ENCODE data around the gene GGCX.
"Not testable (repeated sequence)": the region's sequence is repeated elsewhere in the genome, so short reads cannot be mapped to it uniquely, and the experiment has no call there.

- TF ChIP-seq, protein P1, sequence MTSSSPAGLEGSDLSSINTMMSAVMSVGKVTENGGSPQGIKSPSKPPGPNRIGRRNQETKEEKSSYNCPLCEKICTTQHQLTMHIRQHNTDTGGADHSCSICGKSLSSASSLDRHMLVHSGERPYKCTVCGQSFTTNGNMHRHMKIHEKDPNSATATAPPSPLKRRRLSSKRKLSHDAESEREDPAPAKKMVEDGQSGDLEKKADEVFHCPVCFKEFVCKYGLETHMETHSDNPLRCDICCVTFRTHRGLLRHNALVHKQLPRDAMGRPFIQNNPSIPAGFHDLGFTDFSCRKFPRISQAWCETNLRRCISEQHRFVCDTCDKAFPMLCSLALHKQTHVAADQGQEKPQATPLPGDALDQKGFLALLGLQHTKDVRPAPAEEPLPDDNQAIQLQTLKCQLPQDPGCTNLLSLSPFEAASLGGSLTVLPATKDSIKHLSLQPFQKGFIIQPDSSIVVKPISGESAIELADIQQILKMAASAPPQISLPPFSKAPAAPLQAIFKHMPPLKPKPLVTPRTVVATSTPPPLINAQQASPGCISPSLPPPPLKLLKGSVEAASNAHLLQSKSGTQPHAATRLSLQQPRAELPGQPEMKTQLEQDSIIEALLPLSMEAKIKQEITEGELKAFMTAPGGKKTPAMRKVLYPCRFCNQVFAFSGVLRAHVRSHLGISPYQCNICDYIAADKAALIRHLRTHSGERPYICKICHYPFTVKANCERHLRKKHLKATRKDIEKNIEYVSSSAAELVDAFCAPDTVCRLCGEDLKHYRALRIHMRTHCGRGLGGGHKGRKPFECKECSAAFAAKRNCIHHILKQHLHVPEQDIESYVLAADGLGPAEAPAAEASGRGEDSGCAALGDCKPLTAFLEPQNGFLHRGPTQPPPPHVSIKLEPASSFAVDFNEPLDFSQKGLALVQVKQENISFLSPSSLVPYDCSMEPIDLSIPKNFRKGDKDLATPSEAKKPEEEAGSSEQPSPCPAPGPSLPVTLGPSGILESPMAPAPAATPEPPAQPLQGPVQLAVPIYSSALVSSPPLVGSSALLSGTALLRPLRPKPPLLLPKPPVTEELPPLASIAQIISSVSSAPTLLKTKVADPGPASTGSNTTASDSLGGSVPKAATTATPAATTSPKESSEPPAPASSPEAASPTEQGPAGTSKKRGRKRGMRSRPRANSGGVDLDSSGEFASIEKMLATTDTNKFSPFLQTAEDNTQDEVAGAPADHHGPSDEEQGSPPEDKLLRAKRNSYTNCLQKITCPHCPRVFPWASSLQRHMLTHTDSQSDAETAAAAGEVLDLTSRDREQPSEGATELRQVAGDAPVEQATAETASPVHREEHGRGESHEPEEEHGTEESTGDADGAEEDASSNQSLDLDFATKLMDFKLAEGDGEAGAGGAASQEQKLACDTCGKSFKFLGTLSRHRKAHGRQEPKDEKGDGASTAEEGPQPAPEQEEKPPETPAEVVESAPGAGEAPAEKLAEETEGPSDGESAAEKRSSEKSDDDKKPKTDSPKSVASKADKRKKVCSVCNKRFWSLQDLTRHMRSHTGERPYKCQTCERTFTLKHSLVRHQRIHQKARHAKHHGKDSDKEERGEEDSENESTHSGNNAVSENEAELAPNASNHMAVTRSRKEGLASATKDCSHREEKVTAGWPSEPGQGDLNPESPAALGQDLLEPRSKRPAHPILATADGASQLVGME (CRISPR knock-in tag; IDR thresholded peaks at IDR 0.05) = not testable (repeated sequence)
- TF ChIP-seq TCF7 (IDR thresholded peaks at IDR 0.05; ENCODE audit: borderline replicate concordance); EHMT2 (IDR thresholded peaks at IDR 0.05); FOXA3 (CRISPR knock-in tag; conservative IDR thresholded peaks at IDR 0.05 in 1 of 2, IDR thresholded peaks at IDR 0.05 in 1 of 2); DMBX1 (CRISPR knock-in tag; IDR thresholded peaks at IDR 0.05; ENCODE audit: borderline replicate concordance); EZH2 (IDR thresholded peaks at IDR 0.05; ENCODE audit: borderline replicate concordance, low read depth, low read length); CTCF (IDR thresholded peaks at IDR 0.05 in 2 of 3, conservative IDR thresholded peaks at IDR 0.05 in 1 of 3; ENCODE audit: insufficient read depth in 2 of 3, low read depth in 1 of 3, low read length in 3 of 3); ZEB2 (IDR thresholded peaks at IDR 0.05); ZNF124 (CRISPR knock-in tag; IDR thresholded peaks at IDR 0.05): not testable (repeated sequence)
- TF ChIP-seq, protein P2, sequence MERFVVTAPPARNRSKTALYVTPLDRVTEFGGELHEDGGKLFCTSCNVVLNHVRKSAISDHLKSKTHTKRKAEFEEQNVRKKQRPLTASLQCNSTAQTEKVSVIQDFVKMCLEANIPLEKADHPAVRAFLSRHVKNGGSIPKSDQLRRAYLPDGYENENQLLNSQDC (CRISPR knock-in tag; IDR thresholded peaks at IDR 0.05) = not testable (repeated sequence)
- TF ChIP-seq, protein P3, sequence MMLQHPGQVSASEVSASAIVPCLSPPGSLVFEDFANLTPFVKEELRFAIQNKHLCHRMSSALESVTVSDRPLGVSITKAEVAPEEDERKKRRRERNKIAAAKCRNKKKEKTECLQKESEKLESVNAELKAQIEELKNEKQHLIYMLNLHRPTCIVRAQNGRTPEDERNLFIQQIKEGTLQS (IDR thresholded peaks at IDR 0.05) = not testable (repeated sequence)
- TF ChIP-seq, protein P3 (CRISPR knock-in tag; conservative IDR thresholded peaks at IDR 0.05) = not testable (repeated sequence)
Measured at GRCh38 chr2:85544915-85545779, 16.1 kb downstream of the GGCX start.

Measured in K562 (cell line).